Loucy (cell line): ENCODE data around the gene ATXN7L3.

Source experiments
- CTCF ChIP-seq: fragments of 200-600 bp; sonication (generic); conservative IDR thresholded peaks from 2 replicates; pipeline ENCODE4 v1.5.1; 2014; ENCODE audit warnings: mild to moderate bottlenecking, antibody characterized with exemption, low read length
- EZH2phosphoT487 ChIP-seq: fragments of 200-600 bp; IDR thresholded peaks from 2 replicates; pipeline ENCODE4 v1.6.1; 2018; ENCODE audit warnings: antibody characterized with exemption, mild to moderate bottlenecking, moderate library complexity, borderline replicate concordance

- TF ChIP-seq CTCF (no peak), EZH2phosphoT487 (no peak)
Observed at GRCh38 chr17:44170135-44170498, 29.6 kb downstream of the ATXN7L3 start.
